HG02852 (cell line): ENCODE results near the gene ELMO1.

ENCODE experiments used
- ATAC-seq: cut with Tn5 transposase; IDR thresholded peaks from one replicate; pipeline ENCODE4 v1.9.1; 2021; ENCODE audit warnings: mild to moderate bottlenecking, moderate library complexity; ENCODE audit not compliant: unreplicated experiment

Gene ELMO1

DNA sequence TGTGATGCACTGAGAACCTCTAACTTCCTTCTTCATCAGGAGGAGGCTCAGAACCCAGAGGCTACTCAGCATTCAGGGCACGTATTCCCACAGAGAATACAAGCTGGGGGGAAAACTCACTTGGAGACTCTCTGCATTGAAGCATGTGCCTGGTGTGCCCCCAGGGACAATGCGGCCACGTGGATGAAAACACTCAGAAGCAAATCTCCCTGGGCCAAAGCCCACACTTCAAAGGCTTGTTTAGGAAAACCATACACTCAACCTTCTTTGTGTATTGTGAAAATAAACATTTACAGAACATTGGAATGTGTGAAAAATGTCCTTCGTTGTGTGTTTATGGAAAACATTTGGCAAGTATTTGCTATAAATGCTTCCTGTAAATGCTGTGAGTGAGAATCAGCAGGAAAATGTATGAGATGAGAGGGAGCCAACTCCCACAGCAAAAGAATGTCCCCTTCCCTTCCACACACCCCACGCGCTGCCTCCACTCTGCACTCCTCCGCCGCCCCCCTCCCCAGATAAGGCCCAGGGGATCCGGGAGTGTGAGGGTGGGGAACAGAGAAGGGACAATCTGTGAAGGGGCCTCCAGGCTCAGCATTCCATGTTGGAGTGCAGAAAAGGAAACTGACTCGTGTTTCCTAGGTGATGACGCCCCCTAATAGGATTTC is 339.5 kb downstream of the ELMO1 start:
- no peak for ATAC-seq

DNA sequence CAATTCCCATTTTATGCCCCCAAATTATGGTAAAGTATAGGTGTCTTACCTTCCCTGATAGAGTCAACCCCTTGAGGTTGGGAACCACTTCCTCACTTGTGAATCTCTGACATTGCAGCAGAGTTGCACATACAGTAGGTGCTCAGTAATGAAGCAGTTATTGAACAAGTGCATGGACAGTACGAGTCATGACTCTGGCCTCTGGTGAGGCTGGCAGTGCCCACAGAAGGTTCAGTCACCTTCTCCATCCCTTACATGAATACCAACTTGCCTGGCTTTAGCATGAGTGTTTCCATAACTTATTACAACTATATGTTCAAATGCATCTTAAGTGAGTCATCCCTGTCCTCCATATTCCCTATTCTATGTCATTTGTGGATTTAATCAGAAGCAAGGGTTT is 340.0 kb downstream of the ELMO1 start:
- ATAC-seq, result no peak

DNA sequence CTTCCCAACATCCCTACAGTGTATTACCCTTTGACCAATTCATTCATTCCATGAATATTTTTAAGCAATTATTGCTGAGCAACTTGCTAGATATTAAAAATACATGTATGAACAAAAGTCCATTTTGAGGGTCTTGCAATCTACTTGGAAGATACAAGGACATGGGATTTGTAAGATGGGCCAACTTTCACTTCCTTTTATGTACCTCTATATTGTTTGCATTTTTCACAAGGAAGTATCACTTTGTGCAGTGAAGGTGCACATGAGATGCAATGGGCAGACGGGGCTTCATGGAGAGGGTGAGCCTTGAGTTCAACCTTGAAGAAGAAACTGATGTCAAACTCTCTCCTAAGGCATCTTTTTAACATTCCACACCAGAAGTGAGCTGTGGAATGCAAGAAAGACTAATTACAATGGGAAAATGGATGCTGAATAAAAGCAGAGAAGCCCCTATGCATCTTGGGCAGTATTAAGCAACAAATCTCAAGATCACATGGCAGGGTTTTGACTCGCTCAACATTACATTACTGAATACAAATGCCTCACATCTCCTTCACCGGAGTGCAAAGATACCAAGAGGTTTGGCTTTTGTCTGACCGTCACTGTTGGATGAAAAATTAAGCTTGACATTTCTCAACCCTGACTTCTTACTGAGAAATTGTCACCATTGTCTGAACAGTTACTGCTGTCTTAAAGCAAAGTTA is 341.5 kb downstream of the ELMO1 start:
- no peak for ATAC-seq

DNA sequence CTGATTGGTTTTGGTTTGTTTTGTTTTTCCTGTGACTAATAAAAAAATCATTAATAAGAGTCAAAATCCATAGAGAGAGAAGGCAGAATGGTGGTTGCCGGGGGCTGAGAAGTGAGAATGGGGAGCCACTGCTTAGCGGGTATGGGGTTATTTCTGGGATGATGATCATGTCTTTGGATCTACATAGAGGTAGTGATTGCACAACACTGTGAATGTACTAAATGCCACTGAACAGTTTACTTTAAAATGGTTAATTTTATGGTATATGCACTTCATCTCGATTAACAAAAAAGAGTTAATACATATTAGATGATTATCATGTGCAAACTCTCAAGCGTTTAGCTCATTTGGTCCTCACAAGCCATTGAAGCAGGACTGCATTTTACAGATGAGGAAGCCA is 342.9 kb downstream of the ELMO1 start:
- no peak for ATAC-seq

DNA sequence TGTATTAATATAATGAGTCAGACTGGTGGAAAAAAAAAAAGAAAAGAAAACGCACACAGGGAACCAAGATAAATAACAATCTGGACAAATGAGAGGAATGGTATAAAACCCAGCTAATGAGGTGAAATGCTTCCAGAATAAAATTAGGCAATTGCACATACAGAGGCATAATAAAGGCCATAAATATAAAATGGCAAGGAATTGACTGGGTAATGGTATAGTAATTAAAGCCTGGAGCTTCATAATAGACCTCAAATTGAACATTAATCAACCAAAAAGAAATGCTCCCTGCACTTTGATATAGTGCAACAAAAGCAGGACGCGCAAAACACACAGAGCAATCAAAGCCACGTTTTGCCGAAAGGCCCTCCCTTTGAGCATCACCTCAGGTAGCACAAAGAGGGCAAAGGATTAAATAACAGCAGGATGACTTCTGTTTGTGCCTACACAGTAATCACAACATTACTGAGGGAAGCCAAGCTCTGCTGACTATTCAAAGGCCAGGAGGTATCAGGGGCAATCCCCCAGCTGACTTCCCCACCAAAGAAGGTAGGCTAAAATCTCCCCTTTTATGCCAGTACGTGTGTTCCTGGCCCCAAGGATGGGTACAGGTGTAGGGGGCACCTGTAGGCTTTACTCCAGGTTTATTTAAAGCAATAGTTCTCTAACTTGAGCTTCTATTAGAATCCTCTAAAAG is 343.7 kb downstream of the ELMO1 start:
- ATAC-seq, result no peak

DNA sequence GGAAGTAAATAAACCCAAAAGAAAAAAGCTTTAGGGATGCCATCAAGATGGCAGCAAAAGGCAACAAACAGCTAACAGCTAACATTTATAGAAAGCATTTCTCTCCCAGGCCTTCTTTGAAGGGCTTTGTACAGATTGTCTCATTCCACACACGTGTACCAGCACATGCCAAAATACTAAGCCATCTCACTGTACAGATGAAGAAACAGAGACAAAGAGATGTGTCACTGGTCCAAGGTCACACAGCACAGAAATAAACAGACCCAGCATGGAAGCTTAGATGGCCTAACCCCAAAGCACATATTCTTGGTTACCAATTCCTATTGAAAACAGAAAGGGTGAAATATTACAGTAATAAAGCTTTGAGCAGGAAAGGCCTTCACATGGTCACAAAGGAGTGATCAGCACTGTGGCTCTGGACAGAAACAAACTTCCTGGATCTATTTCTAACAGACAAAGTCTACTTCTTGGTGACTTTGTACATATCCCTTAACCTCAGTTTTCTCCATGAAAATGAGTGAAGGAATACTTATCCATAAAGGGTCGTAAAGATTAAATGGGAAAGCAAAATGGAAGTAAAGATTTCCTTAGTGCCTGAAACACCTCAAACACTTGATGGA is 346.0 kb downstream of the ELMO1 start:
- no peak for ATAC-seq

DNA sequence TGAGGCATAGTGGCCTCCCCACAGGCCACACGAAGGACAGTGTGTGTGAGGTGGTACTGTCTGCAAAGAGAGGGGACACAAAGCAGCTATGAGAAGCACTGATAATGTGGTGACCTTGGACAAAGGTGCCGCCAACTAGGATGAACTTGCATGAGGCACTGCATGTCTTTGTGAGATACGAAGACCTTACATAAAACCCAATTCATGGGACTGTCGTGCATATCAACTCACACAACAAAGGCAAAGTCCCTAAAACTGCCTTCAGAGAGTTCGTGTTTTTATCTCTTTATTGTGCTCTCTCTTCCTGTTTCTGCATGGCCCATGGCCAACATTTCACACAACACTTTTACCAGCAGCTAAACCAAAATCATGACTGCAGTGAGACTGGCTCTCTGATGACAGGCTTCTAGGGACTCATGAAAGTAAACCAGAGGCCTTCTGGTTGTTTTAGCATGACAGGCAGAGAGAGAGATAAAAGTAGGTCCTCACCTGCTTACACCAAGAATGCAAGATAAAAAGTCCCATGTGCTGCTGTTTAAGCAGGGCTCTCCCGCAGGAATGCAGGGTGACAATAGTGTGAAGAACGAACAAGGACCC is 347.8 kb downstream of the ELMO1 start:
- ATAC-seq, result no peak

DNA sequence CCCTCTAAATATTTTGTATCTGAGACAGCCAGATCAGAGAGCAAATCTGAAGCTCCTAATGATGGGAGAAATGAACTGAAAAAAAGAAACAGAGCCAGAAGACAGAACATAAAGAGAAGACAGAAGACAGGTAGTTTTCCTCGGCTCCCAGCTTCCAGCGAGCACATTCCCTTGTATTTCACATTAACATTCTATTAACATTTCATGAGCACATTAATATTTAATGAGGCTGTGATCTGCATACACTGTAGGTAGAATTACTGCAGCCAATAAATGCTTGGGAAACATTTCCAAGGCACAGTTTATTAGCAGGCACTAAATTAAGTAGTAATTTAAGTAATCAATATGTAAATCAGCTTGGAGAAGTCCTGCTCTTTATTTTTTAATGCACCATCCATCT is 349.9 kb downstream of the ELMO1 start:
- no peak for ATAC-seq

DNA sequence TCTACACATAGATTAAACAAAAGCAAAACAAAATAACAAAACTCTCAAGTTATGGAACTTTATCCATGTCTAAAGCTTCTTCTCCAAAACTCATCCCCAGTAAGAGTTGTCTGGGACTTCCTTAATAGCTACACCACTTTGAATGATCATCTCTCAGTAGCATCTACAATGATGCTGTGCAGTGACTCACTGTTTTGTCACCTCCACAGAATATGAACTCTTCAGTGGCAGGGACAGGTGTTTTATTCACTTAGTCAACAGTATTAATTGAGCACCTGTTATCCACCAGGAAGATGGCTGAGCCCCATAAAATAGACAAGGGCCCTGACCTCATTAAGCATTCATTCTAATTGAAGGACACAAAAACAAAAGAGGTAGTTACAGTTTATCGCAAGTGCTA is 350.7 kb downstream of the ELMO1 start:
- ATAC-seq, result no peak

DNA sequence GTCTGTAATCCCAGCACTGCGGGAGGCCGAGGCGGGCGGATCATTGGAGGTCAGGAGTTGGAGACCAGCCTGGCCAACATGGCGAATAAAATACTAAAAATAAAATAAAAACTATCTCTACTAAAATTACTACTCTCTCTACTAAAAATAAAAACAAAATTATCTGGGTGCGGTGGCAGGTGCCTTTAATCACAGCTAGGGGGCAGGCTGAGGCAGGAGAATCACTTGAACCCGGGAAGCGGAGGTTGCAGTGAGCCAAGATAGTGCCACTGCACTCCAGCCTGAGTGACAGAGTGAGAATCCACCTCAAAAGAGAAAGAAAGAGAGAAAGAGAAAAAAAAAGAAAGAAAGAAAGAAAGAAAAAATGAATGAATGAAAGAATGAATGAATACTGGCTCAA is 351.4 kb downstream of the ELMO1 start:
- ATAC-seq, result no peak

DNA sequence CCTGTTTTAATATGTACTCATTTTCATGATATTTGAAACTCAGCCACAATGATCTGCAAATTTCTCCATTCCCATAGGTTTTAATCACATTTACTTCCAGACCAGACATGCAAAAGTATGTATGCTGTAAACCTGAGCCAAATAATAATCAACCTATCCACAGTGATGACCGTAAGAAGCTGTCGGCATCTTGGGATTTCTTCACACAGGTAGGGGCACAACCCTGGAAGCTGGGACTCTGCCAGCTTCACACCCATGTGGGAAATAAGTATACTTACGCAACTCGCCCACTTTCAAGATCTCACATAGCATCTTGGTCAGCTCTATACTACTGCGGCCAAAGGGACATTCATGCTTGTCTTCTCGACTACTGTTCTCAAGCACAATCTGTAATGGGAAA is 352.3 kb downstream of the ELMO1 start:
- no peak for ATAC-seq

DNA sequence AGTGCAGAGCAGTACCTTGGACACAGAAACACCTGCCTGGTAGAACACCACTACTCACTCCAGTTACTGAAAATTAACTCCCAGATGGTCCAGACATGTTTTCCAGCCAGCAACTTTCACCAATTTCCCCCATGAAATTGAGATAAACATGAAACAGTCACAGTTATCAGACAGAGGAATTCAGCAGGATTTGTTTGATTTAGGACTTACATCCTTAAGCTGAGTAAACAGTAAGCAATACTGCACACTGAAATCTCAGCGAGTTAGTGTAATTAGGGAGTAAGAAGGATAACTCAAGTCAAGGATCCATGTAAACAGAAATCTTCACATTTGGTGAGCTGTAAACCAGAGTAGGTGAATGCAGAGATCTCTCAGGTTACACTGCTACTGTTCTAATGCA is 353.5 kb downstream of the ELMO1 start:
- no peak for ATAC-seq

DNA sequence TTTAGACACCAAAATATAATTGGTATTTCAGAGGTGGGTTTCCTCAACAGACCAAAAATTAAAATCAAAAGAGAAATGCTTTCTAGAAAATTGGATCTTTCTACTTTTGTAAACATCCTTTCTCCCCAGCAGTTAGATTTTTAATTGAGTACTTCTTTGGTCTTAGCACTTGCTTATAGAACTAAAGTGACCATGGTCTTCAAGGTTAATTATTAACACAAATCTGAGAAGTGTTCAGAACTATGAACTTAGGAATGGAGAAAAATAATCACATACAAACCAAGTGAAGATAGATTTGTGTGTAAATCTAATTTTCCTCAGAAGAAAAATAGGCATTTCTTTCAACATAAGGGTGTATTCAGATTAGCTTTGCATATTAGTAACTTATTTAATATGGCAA is 355.4 kb downstream of the ELMO1 start:
- no peak for ATAC-seq

DNA sequence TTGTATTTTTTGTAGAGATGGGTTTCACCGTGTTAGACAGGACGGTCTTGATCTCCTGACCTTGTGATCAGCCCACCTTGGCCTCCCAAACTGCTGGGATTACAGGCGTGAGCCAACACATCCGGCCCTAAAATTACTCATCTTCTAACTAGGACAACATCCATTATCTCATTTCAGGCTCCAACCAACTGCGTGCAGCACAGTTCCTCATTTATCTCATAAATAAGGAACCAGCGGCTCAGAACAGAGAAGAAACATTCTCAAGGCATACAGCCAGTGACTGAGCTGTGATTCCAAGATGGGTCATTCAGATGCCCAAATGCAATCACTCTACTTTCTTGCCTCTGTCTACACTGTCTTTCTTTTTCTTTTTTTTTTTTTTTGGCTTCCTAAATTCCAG is 356.1 kb downstream of the ELMO1 start:
- ATAC-seq, result no peak

DNA sequence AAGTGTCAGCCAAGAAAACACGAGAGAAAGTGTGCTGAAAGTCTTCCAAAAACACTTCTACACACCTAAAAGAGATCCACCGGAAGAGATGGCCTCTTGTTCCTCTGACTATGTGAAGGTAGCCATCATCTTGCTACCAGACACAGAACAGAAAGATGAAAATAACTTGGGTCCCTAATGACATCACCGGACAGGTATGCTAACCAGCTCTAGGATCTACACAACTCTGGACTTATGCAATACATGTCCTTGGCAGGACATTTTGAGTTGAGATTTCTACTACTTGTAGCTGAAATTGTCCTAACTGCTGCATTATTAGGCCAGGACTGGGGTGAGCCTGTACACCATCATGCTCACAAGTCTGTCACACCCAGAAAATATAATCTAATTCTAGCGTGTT is 358.7 kb downstream of the ELMO1 start:
- no peak for ATAC-seq

DNA sequence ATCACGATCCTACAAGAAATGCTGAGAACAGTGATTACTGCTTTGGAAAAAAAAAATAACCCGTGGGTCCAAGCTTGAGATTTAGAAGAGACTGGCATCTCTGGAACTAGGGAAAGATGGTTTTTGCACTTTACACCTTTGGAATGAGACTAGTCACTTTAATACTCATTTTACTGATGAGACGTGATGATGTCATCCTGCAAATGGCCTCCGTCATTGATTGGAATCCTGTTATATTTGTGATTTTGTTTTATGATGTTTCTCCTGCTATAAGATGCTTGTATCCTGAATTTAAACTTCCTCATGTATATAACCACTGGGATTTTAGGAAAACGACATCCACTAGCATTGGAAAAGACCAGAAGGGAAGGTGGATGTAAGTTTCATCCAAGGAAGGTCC is 363.1 kb downstream of the ELMO1 start:
- no peak for ATAC-seq

DNA sequence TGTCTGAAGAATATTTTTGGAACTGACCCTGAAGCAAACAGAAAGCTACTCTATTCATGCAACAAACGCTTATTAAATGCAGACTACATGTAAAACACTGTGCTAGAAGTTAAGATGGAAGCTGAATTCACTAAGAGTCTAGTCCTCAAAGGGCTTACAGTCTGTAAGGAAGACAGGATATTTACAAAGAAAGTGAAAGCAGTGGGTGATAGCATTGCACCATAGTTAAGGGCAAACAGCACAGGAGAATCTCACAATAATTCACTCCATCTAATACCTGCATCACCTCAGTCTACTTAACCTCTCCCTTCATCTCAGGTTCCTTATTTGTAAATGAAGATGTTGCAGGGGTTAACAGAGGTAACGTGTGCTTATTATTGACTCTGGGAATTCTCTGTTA is 364.4 kb downstream of the ELMO1 start:
- no peak for ATAC-seq

DNA sequence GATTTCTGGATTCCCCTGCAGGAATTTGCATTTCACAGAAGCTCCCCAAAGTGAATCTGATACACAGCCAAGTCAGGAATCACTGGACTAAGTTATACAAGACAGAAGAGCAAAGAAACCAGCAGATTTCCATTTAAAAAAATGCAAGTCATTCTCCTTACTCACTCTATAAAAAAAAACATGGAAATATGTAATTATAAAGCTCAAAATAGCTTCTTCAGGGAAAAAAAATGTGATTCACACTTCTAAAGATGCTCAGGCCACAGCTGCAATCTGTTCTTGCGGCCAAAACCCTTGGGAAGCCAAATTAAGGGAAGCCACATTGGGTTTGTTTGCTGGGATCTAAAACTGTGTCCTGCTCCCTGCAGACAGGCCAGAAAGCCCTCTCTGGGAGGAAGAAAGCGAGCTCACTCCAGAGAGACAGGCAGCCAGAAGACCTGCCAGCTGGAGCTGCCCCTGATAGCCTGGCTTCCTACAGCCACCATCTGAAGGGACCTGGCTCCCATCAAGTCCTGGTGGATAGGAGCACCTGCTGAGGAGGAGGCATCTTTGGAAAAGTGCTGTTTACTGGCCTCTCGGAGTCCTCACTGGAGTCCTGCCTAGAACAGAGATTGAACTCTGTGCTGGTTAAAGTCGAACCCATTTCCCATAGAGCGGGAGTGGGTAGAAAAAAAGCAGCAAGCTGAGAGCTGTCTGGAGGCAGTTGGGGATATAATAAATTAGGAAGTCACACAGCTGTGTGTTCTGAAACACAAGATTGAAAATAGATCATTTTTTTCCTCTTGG is 365.2 kb downstream of the ELMO1 start:
- no peak for ATAC-seq

DNA sequence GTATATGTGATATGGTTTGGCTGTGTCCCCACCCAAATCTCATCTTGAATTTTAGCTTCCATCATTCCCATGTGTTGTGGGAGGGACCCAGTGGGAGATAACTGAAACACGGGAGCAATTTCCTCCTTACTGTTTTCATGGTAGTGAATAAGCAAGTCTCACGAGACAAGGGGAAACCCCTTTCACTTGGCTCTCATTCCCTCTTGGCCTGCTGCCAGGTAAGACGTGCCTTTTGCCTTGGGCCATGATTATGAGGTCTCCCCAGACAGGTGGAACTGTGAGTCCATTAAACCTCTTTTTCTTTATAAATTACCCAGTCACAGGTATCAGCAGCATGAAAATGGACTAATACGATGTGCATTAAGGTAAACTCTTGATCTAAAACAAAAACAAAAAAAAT is 367.2 kb downstream of the ELMO1 start:
- ATAC-seq, result no peak

DNA sequence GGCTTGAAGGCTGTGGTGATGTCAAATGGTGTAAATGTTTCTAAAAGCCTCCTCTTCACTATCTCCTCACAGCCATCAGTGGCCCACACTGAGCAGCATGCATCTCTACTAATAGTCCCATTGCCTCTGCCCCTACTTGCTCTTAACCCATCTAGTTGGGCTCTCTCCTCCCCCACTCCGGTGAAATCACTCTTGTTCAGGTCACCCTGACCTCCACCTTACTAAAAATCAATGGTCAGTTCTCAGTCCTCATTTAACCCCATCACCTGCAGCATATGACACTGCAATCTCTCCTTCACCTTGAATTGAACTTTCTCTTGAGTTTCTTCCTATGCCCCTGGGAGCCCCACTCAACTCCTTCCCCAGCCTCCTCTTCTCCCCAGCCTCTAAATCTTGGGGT is 369.2 kb downstream of the ELMO1 start:
- no peak for ATAC-seq

DNA sequence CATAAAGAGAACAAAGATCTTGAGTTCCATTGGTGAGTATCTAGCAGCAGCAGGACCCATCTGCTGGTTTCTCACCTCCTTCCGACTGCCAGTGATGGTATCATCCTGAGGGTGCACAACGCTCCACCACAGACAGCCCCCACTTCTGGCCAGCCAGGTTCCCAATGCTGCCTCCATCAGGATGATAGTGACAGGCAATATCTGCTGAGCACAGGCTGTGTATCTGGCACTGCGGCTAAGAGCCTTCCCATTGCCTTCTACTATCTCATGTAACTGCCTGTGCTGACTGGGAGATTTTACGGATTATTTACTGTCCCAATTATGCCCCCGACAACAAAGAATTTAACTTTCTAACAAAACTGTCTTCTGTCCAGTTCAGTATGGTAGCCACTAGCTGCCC is 372.0 kb downstream of the ELMO1 start:
- ATAC-seq, result no peak
